HepG2 (cell line): ENCODE data around the gene NBL1. TPM values are rescaled to one million over a fixed set of nuclear protein-coding genes. Genes with fewer than 3 reads are reported as not detected.

Source experiments
- ATAC-seq: fragments of 200-7000 bp; cut with Tn5 transposase; 3 replicates; pipeline ENCODE4 v1.9.1; 2020; ENCODE audit warnings: mild to moderate bottlenecking, moderate library complexity
- BruUV-seq: library from RNA; stranded (reverse); fragments of 400-500 nt; replicated peaks from 2 replicates; lab custom pipeline; 2021; lab: Mats Ljungman, UMichigan
- CTCF ChIA-PET: fragments of 300-600 bp; formaldehyde crosslinking; extraction: SDS; loops from one replicate; lab custom pipeline; 2021; ENCODE audit warnings: low total read pairs, inconsistent platforms, low intra/inter-chr PET ratio; lab: Yijun Ruan, JAX
- POLR2A ChIA-PET: fragments of 350-600 bp; sonication (Branson Sonifier 250); formaldehyde crosslinking; loops from one replicate; lab custom pipeline; 2020; ENCODE audit warnings: antibody characterized with exemption, inconsistent platforms; lab: Yijun Ruan, JAX
- DNase-seq: peaks from one replicate; pipeline ENCODE4 v3.0.0-alpha.2; 2015; ENCODE audit warnings: low spot score
- FAIRE-seq: peaks from 3 replicates; lab custom pipeline; 2011; peaks lifted over from hg19 to GRCh38; lab: Jason Lieb, UNC
- H2AFZ ChIP-seq: one replicate; pipeline ENCODE4 v1.6.1; 2011; ENCODE audit warnings: low read length, inconsistent platforms
- H3K27ac ChIP-seq: fragments of 300-600 bp; 3 replicates; pipeline ENCODE4 v1.8.0; 2011; ENCODE audit warnings: mixed run types, mild to moderate bottlenecking, mixed read lengths, low read length, inconsistent platforms; ENCODE audit not compliant: insufficient read depth; ENCODE audit errors: extremely low read length
- H3K27me3 ChIP-seq, 2 experiments: fragments of 200-600 bp in 1 of 2; 2 replicates in 1 of 2; 3 replicates in 1 of 2; pipeline versions ENCODE4 v1.6.0 to v1.8.0; 2011; ENCODE audit warnings: low read length in 2 of 2, mild to moderate bottlenecking in 2 of 2, moderate library complexity in 2 of 2, inconsistent platforms in 1 of 2; ENCODE audit not compliant: insufficient read depth in 2 of 2, control insufficient read depth in 1 of 2
- H3K36me3 ChIP-seq, 2 experiments: fragments of 200-600 bp in 1 of 2; replicated peaks in 1 of 2; 2 replicates in 1 of 2; 3 replicates in 1 of 2; pipeline versions ENCODE4 v1.5.1 to v1.8.0; 2011; ENCODE audit warnings: low read length in 2 of 2, inconsistent platforms in 1 of 2; ENCODE audit not compliant: insufficient read depth in 2 of 2, control insufficient read depth in 1 of 2
- H3K4me1 ChIP-seq: 2 replicates; pipeline ENCODE4 v1.5.1; 2012; ENCODE audit warnings: low read length, inconsistent platforms; ENCODE audit not compliant: insufficient read depth
- H3K4me2 ChIP-seq: 2 replicates; pipeline ENCODE4 v1.6.0; 2011; ENCODE audit warnings: low read depth, low read length, inconsistent platforms
- H3K4me3 ChIP-seq, 3 experiments: fragments of 200-600 bp in 1 of 3; sonication (generic), shearing (Covaris generic) in 1 of 3; replicated peaks in 1 of 3; 2 replicates each; pipeline ENCODE4 v1.5.1; 2011 to 2016; ENCODE audit warnings: low read length in 3 of 3, inconsistent platforms in 2 of 3, low read depth in 2 of 3, mild to moderate bottlenecking in 2 of 3, control low read depth in 1 of 3, mixed read lengths in 1 of 3; ENCODE audit not compliant: insufficient read depth in 1 of 3
- H3K79me2 ChIP-seq: one replicate; pipeline ENCODE4 v1.6.1; 2011; ENCODE audit warnings: low read length, inconsistent platforms; ENCODE audit not compliant: insufficient read depth
- H3K9ac ChIP-seq: 2 replicates; pipeline ENCODE4 v1.6.0; 2011; ENCODE audit warnings: mild to moderate bottlenecking, low read depth, low read length, inconsistent platforms; ENCODE audit not compliant: insufficient read depth
- H3K9me3 ChIP-seq: 2 replicates; pipeline ENCODE4 v1.5.1; 2012; ENCODE audit warnings: mild to moderate bottlenecking, low read length
- H4K20me1 ChIP-seq: 2 replicates; pipeline ENCODE4 v1.6.0; 2011; ENCODE audit warnings: inconsistent platforms, mild to moderate bottlenecking, low read length, moderate library complexity; ENCODE audit not compliant: insufficient read depth
- FOSL2 ChIP-seq: sonication (generic); formaldehyde crosslinking; IDR thresholded peaks from 2 replicates; pipeline ENCODE4 v1.4.0; 2020; ENCODE audit warnings: missing genetic modification reagents
- HOXA5 ChIP-seq: sonication (generic); formaldehyde crosslinking; IDR thresholded peaks from 2 replicates; pipeline ENCODE4 v1.4.0; 2020; ENCODE audit warnings: missing genetic modification reagents
- KDM4B ChIP-seq: sonication (generic); formaldehyde crosslinking; IDR thresholded peaks from 2 replicates; pipeline ENCODE4 v1.4.0; 2020; ENCODE audit warnings: missing genetic modification reagents
- RFX1 ChIP-seq: fragments of 450-650 bp; IDR thresholded peaks from 2 replicates; pipeline ENCODE4 v1.6.1; 2017
- RNF2 ChIP-seq: fragments of 450-650 bp; conservative IDR thresholded peaks from 2 replicates; pipeline ENCODE4 v1.6.1; 2016; ENCODE audit warnings: low read depth
- SCMH1 ChIP-seq: sonication (generic); formaldehyde crosslinking; IDR thresholded peaks from 2 replicates; pipeline ENCODE4 v1.9.0; 2021; ENCODE audit warnings: missing genetic modification reagents, mild to moderate bottlenecking, borderline replicate concordance
- ZNF225 ChIP-seq: sonication (generic); formaldehyde crosslinking; IDR thresholded peaks from 2 replicates; pipeline ENCODE4 v1.4.0; 2020; ENCODE audit warnings: mild to moderate bottlenecking, missing genetic modification reagents
- ZNF431 ChIP-seq: sonication (generic); formaldehyde crosslinking; IDR thresholded peaks from 2 replicates; pipeline ENCODE4 v1.9.0; 2022; ENCODE audit warnings: missing genetic modification reagents, low read depth, mild to moderate bottlenecking, borderline replicate concordance
- ZNF614 ChIP-seq: IDR thresholded peaks from 2 replicates; pipeline ENCODE4 v1.6.1; 2018; ENCODE audit warnings: missing biosample characterization, missing genetic modification reagents, inconsistent platforms, borderline replicate concordance
- ZNF674 ChIP-seq: sonication (generic); formaldehyde crosslinking; IDR thresholded peaks from 2 replicates; pipeline ENCODE4 v1.5.0; 2020; ENCODE audit warnings: low read depth, mild to moderate bottlenecking, missing genetic modification reagents
- WGBS: methylation state at CpG from one replicate; pipeline ENCODE4 v1.1.6; 2017; ENCODE audit warnings: low lambda C conversion rate; 5-methylcytosine and 5-hydroxymethylcytosine counted together
- in situ Hi-C: cut with HindIII; loops from 2 replicates; pipeline ENCODE4 v1.10.0; 2017; ENCODE audit warnings: low pct_unique_long_range_greater_than_20kb; ENCODE audit not compliant: extremely low pct_ligation_motif_present
- intact Hi-C: fragments of 100-400 bp; cut with micrococcal nuclease; formaldehyde crosslinking; loops from one replicate; pipeline ENCODE4 v1.10.0; 2022; ENCODE audit not compliant: unreplicated experiment
- polyA plus RNA-seq, 8 experiments: library from polyadenylated mRNA; depleted of rRNA in 3 of 8; stranded (reverse) in 7 of 8; unstranded in 1 of 8; fragments of >200 nt; fragmentation: Illumina TruSeq in 4 of 8; extraction: Trizol in 4 of 8; gene quantifications; 2 replicates each; pipeline versions ENCODE4 v1.2.1 to v1.2.3, GENCODE V29; 2011 to 2016; ENCODE audit warnings: low read depth in 4 of 8, missing spikeins in 1 of 8, mixed read lengths in 1 of 8; ENCODE audit not compliant: insufficient read depth in 1 of 8
- total RNA-seq, 5 experiments: library from RNA; depleted of rRNA; stranded (reverse); fragments of >200 nt; fragmentation: Illumina TruSeq; extraction: Trizol; gene quantifications; 2 replicates each; pipeline ENCODE4 v1.2.3, GENCODE V29; 2016; ENCODE audit warnings: low read depth in 1 of 5

The NBL1 gene
- total and polyA plus RNA-seq, 2 of the 13 experiments (the other 11 are each of a cell fraction or from before 2014, with no cell fraction given) = 2.7 to 13.8 TPM

- Histone ChIP-seq H3K36me3 (no peaks in the 10 kb centered on the region), H3K79me2 (no peaks in the 10 kb centered on the region), H3K4me3 (no peak overlapping the region), H3K4me1 (no peaks in the 10 kb centered on the region), H3K4me2 (no peak overlapping the region), H3K27ac (no peak overlapping the region), H3K9me3 (no peaks in the 10 kb centered on the region), H2AFZ (no peak overlapping the region), H3K27me3 (no peaks in the 10 kb centered on the region; a peak in 1 of 5 replicates), H3K9ac (no peak overlapping the region), H4K20me1 (no peaks in the 10 kb centered on the region)
- BruUV-seq = no TSS peak
- TF ChIP-seq HOXA5 (CRISPR knock-in tag) = no peak
- no peak for TF ChIP-seq ZNF225 (CRISPR knock-in tag)
- no peak for TF ChIP-seq ZNF674
- TF ChIP-seq ZNF614 (CRISPR knock-in tag) = no peak
- no peak for TF ChIP-seq SCMH1 (CRISPR knock-in tag)
- no peak for TF ChIP-seq RFX1
- TF ChIP-seq ZNF431 (CRISPR knock-in tag) = no peak
- TF ChIP-seq RNF2 = no peak
- no peak for TF ChIP-seq KDM4B (CRISPR knock-in tag)
- no peak for TF ChIP-seq FOSL2 (CRISPR knock-in tag)
- ChIA-PET CTCF (no interaction called here), POLR2A (no interaction called here)
- intact Hi-C loops (no loop called here), in situ Hi-C loops (no loop called here)
- ATAC-seq (no peak), FAIRE-seq (no peak), DNase-seq (no peak)
- 38% methylated on average over 1 of the region's 1 CpG for WGBS
Observed at GRCh38 chr1:19687414-19687813, 43.3 kb downstream of the NBL1 start.
